Heart left ventricle (tissue), 16 donors: ENCODE data around the gene ITGB5. TPM values are rescaled to one million over a fixed set of nuclear protein-coding genes. Genes with fewer than 3 reads are reported as not detected.
A peak's percentile ranks its signal among the peaks of the same experiment; 100 is the strongest.

Experiments
- ATAC-seq, 4 donors: fragments of 200-7000 bp; cut with Tn5 transposase; one replicate each; pipeline ENCODE4 v1.9.1; 2020 to 2022; ENCODE audit warnings: moderate library complexity in 4 of 4, mild to moderate bottlenecking in 3 of 4, moderate number of reproducible peaks in 1 of 4
- DNase-seq, 5 donors: peaks; one replicate each; pipeline ENCODE4 v3.0.0-alpha.2; 2020
- H3K27ac ChIP-seq, 12 donors: fragments of 200-600 bp; sonication (generic) in 4 of 12; one replicate each; pipeline versions ENCODE4 v1.5.0 to v1.8.0; 2016 to 2022; ENCODE audit warnings: mild to moderate bottlenecking in 2 of 12
- H3K27me3 ChIP-seq, 9 donors: fragments of 200-600 bp; sonication (generic) in 2 of 9; one replicate each; pipeline versions ENCODE4 v1.5.1 to v1.8.0; 2016 to 2022; ENCODE audit warnings: mild to moderate bottlenecking in 3 of 9
- H3K36me3 ChIP-seq, 9 donors: fragments of 200-600 bp; sonication (generic) in 2 of 9; one replicate each; pipeline versions ENCODE4 v1.5.0 to v1.8.0; 2018 to 2022; ENCODE audit warnings: mild to moderate bottlenecking in 2 of 9
- H3K4me1 ChIP-seq, 12 donors: fragments of 200-600 bp; sonication (generic) in 4 of 12; one replicate each; pipeline versions ENCODE4 v1.5.0 to v1.8.0; 2016 to 2022; ENCODE audit warnings: mild to moderate bottlenecking in 3 of 12
- H3K4me3 ChIP-seq, 12 donors: fragments of 200-600 bp; sonication (generic) in 4 of 12; one replicate each; pipeline versions ENCODE4 v1.5.0 to v1.8.0; 2017 to 2022; ENCODE audit warnings: mild to moderate bottlenecking in 9 of 12, moderate library complexity in 4 of 12
- H3K9me3 ChIP-seq, 12 donors: fragments of 200-600 bp; sonication (generic) in 4 of 12; one replicate each; pipeline versions ENCODE4 v1.5.0 to v1.8.0; 2016 to 2022; ENCODE audit warnings: mild to moderate bottlenecking in 1 of 12
- CTCF ChIP-seq, 12 donors: fragments of 200-600 bp; sonication (generic) in 4 of 12; IDR thresholded peaks; one replicate each; pipeline versions ENCODE4 v1.5.0 to v1.8.0; 2018 to 2022; ENCODE audit warnings: antibody characterized with exemption in 12 of 12, mild to moderate bottlenecking in 5 of 12
- POLR2A ChIP-seq, 2 donors: fragments of 450-650 bp; IDR thresholded peaks; one replicate each; pipeline ENCODE4 v1.6.1; 2017; ENCODE audit warnings: antibody characterized with exemption in 2 of 2, mild to moderate bottlenecking in 2 of 2, moderate library complexity in 2 of 2
- WGBS, 4 donors: extraction: QIAGEN DNeasy Blood & Tissue Kit in 2 of 4; methylation state at CpG; one replicate each; pipeline versions ENCODE4 v1.1.5 to v1.1.7; 2013 to 2018; 5-methylcytosine and 5-hydroxymethylcytosine counted together
- intact Hi-C, 10 donors: fragments of 100-400 bp; cut with DNase I; formaldehyde crosslinking; loops; one replicate each; pipeline versions ENCODE4 v1.11.1 to v1.14.2; 2022
- polyA plus RNA-seq, 2 donors: library from polyadenylated mRNA; stranded (reverse); fragments of 200-250 nt; gene quantifications; one replicate each; pipeline ENCODE4 v1.2.3, GENCODE V29; 2013
- total RNA-seq, 9 donors: library from RNA; depleted of rRNA in 2 of 9; stranded (reverse); fragments of >200 nt in 2 of 9; fragmentation: NEBNext Ultra II Directional in 3 of 9; extraction: Animal tissue kit (Norgen Biotek cat#: 25700) in 3 of 9; gene quantifications; one replicate each; pipeline versions ENCODE4 v1.1.0 to v1.2.4, GENCODE V29; 2016 to 2023
- donor health status: ischemic (EF 13 %, LVEDD 7.1; RV severe dilation, severe dysfunction).
- donor health status: healthy with polysubstance abuse.
- donor health status: DM: no; HTN: yes; CAD: no.
- donor health status: DM: no; HTN: no; CAD: no.
- donor health status: ischemic (EF 25% LVEDD 6.9; RV normal size, moderate dysfunction).
- donor health status: ischemic (EF 25% LVEDD 5.7; RV mildly dilated, moderate dysfunction).
- donor health status: healthy.
- donor health status: DM: yes; HTN: yes; CAD: no.
- donor health status: ischemic (EF 35%, LVEDD 5.7; RV mildly dilated, moderate dysfunction).
- donor health status: nonischemic (EF 11% LVEDD 7.7; RV severe dilation, severe dysfunction).
- donor health status: DM: yes; HTN: yes; CAD: no.
- donor health status: PGD.
- donor health status: ischemic (EF 29% LVEDD 5.4; RV normal size, mild dysfunction).
- donor health status: nonischemic (EF 23%, LVEDD 6.1; RV moderate dilation, normal function).

ITGB5 gene
- total and polyA plus RNA-seq, 11 donors = 23.1 to 223 (median 118) TPM

- Histone ChIP-seq H3K27me3 (no peaks in the 10 kb centered on the region), H3K36me3 (peaks cover 2 to 76% (median 65%) of the 10 kb centered on the region in 9 donors), H3K27ac (no peak overlapping the region), H3K9me3 (no peaks in the 10 kb centered on the region), H3K4me1 (peaks cover 0 to 24% (median 13%) of the 10 kb centered on the region in 12 donors), H3K4me3 (no peak overlapping the region)
- WGBS, 4 donors = 70 to 77% (median 76%) methylated on average over 5 of the region's 5 CpGs
- intact Hi-C loops = loop anchor here in 4 of 10 donors (5.0 to 10.0 kb wide), 3 partner anchors 218 to 400 kb away; no protein-coding TSS in a partner anchor
- TF ChIP-seq POLR2A (IDR thresholded peaks at IDR 0.05) (no peak), CTCF (IDR thresholded peaks at IDR 0.05) (no peak)
- ATAC-seq = no peak
- DNase-seq = no peak
Observed at GRCh38 chr3:124764746-124765145, 122.4 kb downstream of the ITGB5 start.

GRCh38 chr3:124763644-124764358, 123.4 kb downstream of the ITGB5 start:
- Histone ChIP-seq H3K4me1 (peaks cover 0 to 18% (median 10%) of the 10 kb centered on the region in 12 donors), H3K36me3 (peaks cover 2 to 68% (median 60%) of the 10 kb centered on the region in 9 donors), H3K27me3 (no peaks in the 10 kb centered on the region), H3K27ac (no peak overlapping the region), H3K9me3 (no peaks in the 10 kb centered on the region), H3K4me3 (no peak overlapping the region)
- no peak for TF ChIP-seq CTCF (IDR thresholded peaks at IDR 0.05)
- no peak for TF ChIP-seq POLR2A (IDR thresholded peaks at IDR 0.05)
- ATAC-seq (no peak), DNase-seq (no peak)
- intact Hi-C loops = loop anchor here in 4 of 10 donors (2.0 to 10.0 kb wide), 4 partner anchors 133 to 401 kb away; no protein-coding TSS in a partner anchor
- 90 to 95% (median 93%) methylated on average over 14 to 15 of the region's 15 CpGs for WGBS, 4 donors

DNA sequence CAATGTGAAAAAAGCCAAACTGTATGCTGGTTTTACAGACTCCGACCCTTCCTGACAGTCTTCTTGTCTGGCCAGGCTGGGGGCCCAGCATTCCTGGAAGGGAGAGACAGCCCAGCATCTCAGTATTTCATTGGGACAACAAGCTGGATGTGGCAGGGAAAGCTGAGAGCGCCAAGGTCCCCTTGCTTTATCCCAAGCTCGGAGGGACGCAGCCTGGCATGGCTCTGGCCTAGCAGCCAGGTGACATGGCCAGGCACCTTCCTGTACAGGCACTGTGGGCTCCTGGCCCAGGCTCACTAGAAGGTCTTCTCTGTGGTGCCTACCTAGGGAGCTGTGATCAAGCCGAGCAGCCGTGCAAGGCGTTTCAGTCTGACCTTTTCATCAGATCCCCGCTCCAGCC, 124.0 kb downstream of the ITGB5 start:
- Histone ChIP-seq H3K4me1 (peaks cover 0 to 18% (median 9%) of the 10 kb centered on the region in 12 donors), H3K4me3 (no peak overlapping the region), H3K27me3 (no peaks in the 10 kb centered on the region), H3K9me3 (no peaks in the 10 kb centered on the region), H3K36me3 (peaks cover 2 to 62% (median 54%) of the 10 kb centered on the region in 9 donors), H3K27ac (no peak overlapping the region)
- ATAC-seq (no peak), DNase-seq (no peak)
- no peak for TF ChIP-seq CTCF (IDR thresholded peaks at IDR 0.05)
- no peak for TF ChIP-seq POLR2A (IDR thresholded peaks at IDR 0.05)
- 90 to 95% (median 91%) methylated on average over 7 to 8 of the region's 8 CpGs for WGBS, 4 donors
- intact Hi-C loops = loop anchor here in 4 of 10 donors (2.0 to 10.0 kb wide), 4 partner anchors 134 to 402 kb away; no protein-coding TSS in a partner anchor

DNA sequence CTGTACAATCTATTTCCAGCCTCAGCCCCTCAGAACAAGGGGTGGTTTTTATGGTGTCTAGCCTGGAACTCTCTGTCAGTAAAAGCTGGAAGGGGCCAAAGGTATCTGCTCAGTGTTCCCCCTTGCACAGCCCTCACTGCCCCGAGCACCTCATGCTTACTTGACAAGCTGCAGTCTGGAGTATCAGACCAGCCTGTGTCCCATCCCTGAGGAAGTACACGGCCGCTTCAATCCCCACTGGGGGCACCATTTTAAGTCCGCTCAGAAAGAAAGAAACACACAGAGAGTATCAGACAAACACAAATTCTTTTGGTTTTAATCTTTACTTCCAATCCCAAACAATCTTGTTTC, 124.5 kb downstream of the ITGB5 start:
- intact Hi-C loops = loop anchor here in 4 of 10 donors (2.0 to 10.0 kb wide), 4 partner anchors 134 to 402 kb away; no protein-coding TSS in a partner anchor

More for the DNA sequence above, 124.5 kb downstream of the ITGB5 start:
- DNase-seq (no peak), ATAC-seq (no peak)
- Histone ChIP-seq H3K4me3 (no peak overlapping the region), H3K27me3 (no peaks in the 10 kb centered on the region), H3K36me3 (peaks cover 2 to 57% (median 48%) of the 10 kb centered on the region in 9 donors), H3K27ac (peak overlapping the region in 3 of 12 donors; percentile 47 to 73 (median 59)), H3K4me1 (peaks cover 0 to 18% (median 9%) of the 10 kb centered on the region in 12 donors), H3K9me3 (no peaks in the 10 kb centered on the region)
- TF ChIP-seq POLR2A (IDR thresholded peaks at IDR 0.05) (no peak), CTCF (IDR thresholded peaks at IDR 0.05) (no peak)
- WGBS, 4 donors = 79 to 86% (median 82%) methylated on average over 4 of the region's 4 CpGs
